Activated CD4-positive, alpha-beta memory T cell treated with anti-CD3 and anti-CD28 coated beads, Interleukin-2, amount 10 ng/mL, durations not matched to agents 7 days and 5 days (primary cell): Measurements from ENCODE around the gene CDK19. TPM values are rescaled to one million over a fixed set of nuclear protein-coding genes. Genes with fewer than 3 reads are reported as not detected.
"Not testable (repeated sequence)": the region's sequence is repeated elsewhere in the genome, so short reads cannot be mapped to it uniquely, and the experiment has no call there.

Experiments used
- CTCF ChIA-PET: fragments of 350-600 bp; sonication (Branson Sonifier 250); formaldehyde crosslinking; loops from one replicate; lab custom pipeline; 2021; ENCODE audit warnings: antibody characterized with exemption, inconsistent platforms; lab: Charles Lee
- POLR2A ChIA-PET: fragments of 350-600 bp; sonication (Branson Sonifier 250); formaldehyde crosslinking; loops from one replicate; lab custom pipeline; 2021; ENCODE audit warnings: antibody characterized with exemption; lab: Charles Lee
- DNase-seq: peaks from one replicate; pipeline ENCODE4 v3.0.0-alpha.2; 2020
- H3K27ac Mint-ChIP-seq: one replicate; pipeline ENCODE4 v1.8.0; 2021; ENCODE audit warnings: mild to moderate bottlenecking, mixed read lengths
- H3K27me3 Mint-ChIP-seq: one replicate; pipeline ENCODE4 v1.8.0; 2021; ENCODE audit warnings: mixed read lengths
- H3K36me3 Mint-ChIP-seq: one replicate; pipeline ENCODE4 v1.8.0; 2021; ENCODE audit warnings: low read depth, mixed read lengths
- H3K4me1 Mint-ChIP-seq: one replicate; pipeline ENCODE4 v1.8.0; 2021; ENCODE audit warnings: mixed read lengths
- H3K4me3 Mint-ChIP-seq: one replicate; pipeline ENCODE4 v1.8.0; 2021; ENCODE audit warnings: mild to moderate bottlenecking, mixed read lengths
- H3K9me3 Mint-ChIP-seq: one replicate; pipeline ENCODE4 v1.8.0; 2021; ENCODE audit warnings: mixed read lengths
- total RNA-seq, 2 experiments: library from RNA; stranded (reverse); gene quantifications; one replicate each; pipeline ENCODE4 v1.2.3, GENCODE V29; 2021

CDK19 gene
- total RNA-seq, 2 experiments from 2014 or later = 30.8 to 33.2 TPM

GRCh38 chr6:110810896-110811586, 4.2 kb downstream of the CDK19 start:
- no peaks in the 10 kb centered on the region for H3K27me3 Mint-ChIP-seq
- CTCF ChIA-PET = interaction anchor here (1.4 to 2.2 kb wide), 2 partner anchors 65 to 68 kb away, joined by 3 to 8 read pairs; no protein-coding TSS in a partner anchor
- DNase-seq = no peak
- H3K27ac Mint-ChIP-seq = no peak overlapping the region
- POLR2A ChIA-PET = interaction anchor here (14.8 kb wide), 1 partner anchor 64 kb away, joined by 813 read pairs; the partner anchor contains the start of gene AMD1
- H3K36me3 Mint-ChIP-seq = peaks cover 19% of the 10 kb centered on the region
- peaks cover 2% of the 10 kb centered on the region for H3K9me3 Mint-ChIP-seq
- H3K4me3 Mint-ChIP-seq = no peak overlapping the region
- H3K4me1 Mint-ChIP-seq = peaks cover 26% of the 10 kb centered on the region

GRCh38 chr6:110809792-110810191, 5.5 kb downstream of the CDK19 start:
- peaks cover 21% of the 10 kb centered on the region for H3K36me3 Mint-ChIP-seq
- no peak for DNase-seq
- H3K9me3 Mint-ChIP-seq = peaks cover 2% of the 10 kb centered on the region
- no peak overlapping the region for H3K27ac Mint-ChIP-seq
- ChIA-PET POLR2A (interaction anchor here (14.8 kb wide), 1 partner anchor 66 kb away, joined by 813 read pairs; the partner anchor contains the start of gene AMD1), CTCF (interaction anchor here (1.4 to 2.2 kb wide), 2 partner anchors 67 to 69 kb away, joined by 3 to 8 read pairs; no protein-coding TSS in a partner anchor)
- H3K27me3 Mint-ChIP-seq = no peaks in the 10 kb centered on the region
- H3K4me3 Mint-ChIP-seq = no peak overlapping the region
- H3K4me1 Mint-ChIP-seq = peaks cover 24% of the 10 kb centered on the region

GRCh38 chr6:110802175-110802574, 13.1 kb downstream of the CDK19 start:
- H3K4me1 Mint-ChIP-seq, H3K27me3 Mint-ChIP-seq, H3K27ac Mint-ChIP-seq, POLR2A ChIA-PET, DNase-seq, H3K4me3 Mint-ChIP-seq, CTCF ChIA-PET: not testable (repeated sequence)
- Mint-ChIP-seq H3K9me3 (peaks cover 11% of the 10 kb centered on the region), H3K36me3 (peaks cover 28% of the 10 kb centered on the region)

- Mint-ChIP-seq H3K36me3 (peaks cover 26% of the 10 kb centered on the region), H3K4me3 (no peak overlapping the region), H3K9me3 (peaks cover 11% of the 10 kb centered on the region), H3K4me1 (peaks cover 4% of the 10 kb centered on the region), H3K27me3 (no peaks in the 10 kb centered on the region), H3K27ac (no peak overlapping the region)
- DNase-seq = no peak
- ChIA-PET CTCF (no interaction called here), POLR2A (no interaction called here)
Measured at GRCh38 chr6:110800839-110801196, 14.5 kb downstream of the CDK19 start.

- peaks cover 11% of the 10 kb centered on the region for H3K9me3 Mint-ChIP-seq
- H3K4me1 Mint-ChIP-seq = peaks cover 4% of the 10 kb centered on the region
- H3K27me3 Mint-ChIP-seq = no peaks in the 10 kb centered on the region
- DNase-seq = no peak
- peaks cover 25% of the 10 kb centered on the region for H3K36me3 Mint-ChIP-seq
- ChIA-PET CTCF (no interaction called here), POLR2A (no interaction called here)
- no peak overlapping the region for H3K27ac Mint-ChIP-seq
- no peak overlapping the region for H3K4me3 Mint-ChIP-seq
Measured at GRCh38 chr6:110800196-110800838, 15.0 kb downstream of the CDK19 start.

- H3K27ac Mint-ChIP-seq = no peak overlapping the region
Measured at GRCh38 chr6:110799655-110800054, 15.6 kb downstream of the CDK19 start.

GRCh38 chr6:110799189-110799588, 16.1 kb downstream of the CDK19 start:
- Mint-ChIP-seq H3K9me3 (peaks cover 11% of the 10 kb centered on the region), H3K27ac (no peak overlapping the region), H3K4me3 (no peak overlapping the region), H3K4me1 (peaks cover 2% of the 10 kb centered on the region), H3K36me3 (peaks cover 19% of the 10 kb centered on the region), H3K27me3 (no peaks in the 10 kb centered on the region)
- ChIA-PET CTCF (no interaction called here), POLR2A (interaction anchor here (1.4 kb wide), 1 partner anchor 77 kb away, joined by 3 read pairs; no protein-coding TSS in a partner anchor)
- DNase-seq = no peak

More at GRCh38 chr6:110799655-110800054, 15.6 kb downstream of the CDK19 start:
- ChIA-PET CTCF (no interaction called here), POLR2A (no interaction called here)
- no peak overlapping the region for H3K4me3 Mint-ChIP-seq
- no peak for DNase-seq
- H3K27me3 Mint-ChIP-seq = no peaks in the 10 kb centered on the region
- H3K9me3 Mint-ChIP-seq = peaks cover 11% of the 10 kb centered on the region
- peaks cover 19% of the 10 kb centered on the region for H3K36me3 Mint-ChIP-seq
- H3K4me1 Mint-ChIP-seq = peaks cover 2% of the 10 kb centered on the region

- Mint-ChIP-seq H3K4me1 (peaks cover 4% of the 10 kb centered on the region), H3K27ac (no peak overlapping the region), H3K4me3 (no peak overlapping the region), H3K9me3 (peaks cover 1% of the 10 kb centered on the region), H3K27me3 (no peaks in the 10 kb centered on the region), H3K36me3 (peaks cover 6% of the 10 kb centered on the region)
- ChIA-PET POLR2A (interaction anchor here (0.9 kb wide), 1 partner anchor 20 kb away, joined by 3 read pairs; the partner anchor contains the start of gene CDK19), CTCF (interaction anchor here (1.1 kb wide), 2 partner anchors 71 to 92 kb away, joined by 3 read pairs; no protein-coding TSS in a partner anchor)
- DNase-seq = no peak
Measured at GRCh38 chr6:110795271-110795670, 20.0 kb downstream of the CDK19 start.

- peaks cover 32% of the 10 kb centered on the region for H3K4me1 Mint-ChIP-seq
- peaks cover 10% of the 10 kb centered on the region for H3K9me3 Mint-ChIP-seq
- H3K36me3 Mint-ChIP-seq = peaks cover 23% of the 10 kb centered on the region
- no peak for DNase-seq
- H3K27me3 Mint-ChIP-seq = no peaks in the 10 kb centered on the region
- ChIA-PET POLR2A (interaction anchor here (0.9 kb wide), 1 partner anchor 28 kb away, joined by 3 read pairs; the partner anchor contains the start of gene CDK19), CTCF (no interaction called here)
- H3K27ac Mint-ChIP-seq = no peak overlapping the region
- no peak overlapping the region for H3K4me3 Mint-ChIP-seq
Measured at GRCh38 chr6:110786696-110787095, 28.6 kb downstream of the CDK19 start.

- ChIA-PET POLR2A (interaction anchor here (0.9 kb wide), 1 partner anchor 29 kb away, joined by 3 read pairs; the partner anchor contains the start of gene CDK19), CTCF (no interaction called here)
- no peak overlapping the region for H3K27ac Mint-ChIP-seq
- no peak overlapping the region for H3K4me3 Mint-ChIP-seq
- no peaks in the 10 kb centered on the region for H3K27me3 Mint-ChIP-seq
- no peak for DNase-seq
- peaks cover 10% of the 10 kb centered on the region for H3K9me3 Mint-ChIP-seq
- peaks cover 23% of the 10 kb centered on the region for H3K36me3 Mint-ChIP-seq
- H3K4me1 Mint-ChIP-seq = peaks cover 36% of the 10 kb centered on the region
Measured at GRCh38 chr6:110786271-110786670, 29.0 kb downstream of the CDK19 start.

GRCh38 chr6:110784610-110784979, 30.7 kb downstream of the CDK19 start:
- peaks cover 7% of the 10 kb centered on the region for H3K9me3 Mint-ChIP-seq
- peaks cover 23% of the 10 kb centered on the region for H3K36me3 Mint-ChIP-seq
- H3K4me3 Mint-ChIP-seq = no peak overlapping the region
- POLR2A ChIA-PET = no interaction called here
- CTCF ChIA-PET = interaction anchor here (0.8 kb wide), 1 partner anchor 242 kb away, joined by 5 read pairs; no protein-coding TSS in a partner anchor
- H3K27me3 Mint-ChIP-seq = no peaks in the 10 kb centered on the region
- H3K27ac Mint-ChIP-seq = no peak overlapping the region
- DNase-seq = no peak
- H3K4me1 Mint-ChIP-seq = peaks cover 39% of the 10 kb centered on the region

- H3K4me1 Mint-ChIP-seq = peaks cover 39% of the 10 kb centered on the region
- H3K27ac Mint-ChIP-seq = no peak overlapping the region
- H3K4me3 Mint-ChIP-seq = no peak overlapping the region
- ChIA-PET POLR2A (interaction anchor here (0.6 to 1.2 kb wide), 3 partner anchors 34 to 93 kb away, joined by 4 to 6 read pairs (median 5); partner anchors contain the start of genes AMD1 and CDK19), CTCF (interaction anchor here (0.9 to 1.5 kb wide), 2 partner anchors 33 to 230 kb away, joined by 3 read pairs; partner anchors contain the start of gene CDK19)
- H3K36me3 Mint-ChIP-seq = peaks cover 25% of the 10 kb centered on the region
- H3K9me3 Mint-ChIP-seq = no peaks in the 10 kb centered on the region
- H3K27me3 Mint-ChIP-seq = no peaks in the 10 kb centered on the region
- no peak for DNase-seq
Measured at GRCh38 chr6:110781522-110782214, 33.6 kb downstream of the CDK19 start.
